Amniotic stem cell (primary cell): ENCODE data around the gene PRSS22.

ENCODE experiments used
- DNase-seq: peaks from one replicate; lab custom pipeline; 2025; lab: John Stamatoyannopoulos, UW

PRSS22 gene, protein sequence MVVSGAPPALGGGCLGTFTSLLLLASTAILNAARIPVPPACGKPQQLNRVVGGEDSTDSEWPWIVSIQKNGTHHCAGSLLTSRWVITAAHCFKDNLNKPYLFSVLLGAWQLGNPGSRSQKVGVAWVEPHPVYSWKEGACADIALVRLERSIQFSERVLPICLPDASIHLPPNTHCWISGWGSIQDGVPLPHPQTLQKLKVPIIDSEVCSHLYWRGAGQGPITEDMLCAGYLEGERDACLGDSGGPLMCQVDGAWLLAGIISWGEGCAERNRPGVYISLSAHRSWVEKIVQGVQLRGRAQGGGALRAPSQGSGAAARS

DNA sequence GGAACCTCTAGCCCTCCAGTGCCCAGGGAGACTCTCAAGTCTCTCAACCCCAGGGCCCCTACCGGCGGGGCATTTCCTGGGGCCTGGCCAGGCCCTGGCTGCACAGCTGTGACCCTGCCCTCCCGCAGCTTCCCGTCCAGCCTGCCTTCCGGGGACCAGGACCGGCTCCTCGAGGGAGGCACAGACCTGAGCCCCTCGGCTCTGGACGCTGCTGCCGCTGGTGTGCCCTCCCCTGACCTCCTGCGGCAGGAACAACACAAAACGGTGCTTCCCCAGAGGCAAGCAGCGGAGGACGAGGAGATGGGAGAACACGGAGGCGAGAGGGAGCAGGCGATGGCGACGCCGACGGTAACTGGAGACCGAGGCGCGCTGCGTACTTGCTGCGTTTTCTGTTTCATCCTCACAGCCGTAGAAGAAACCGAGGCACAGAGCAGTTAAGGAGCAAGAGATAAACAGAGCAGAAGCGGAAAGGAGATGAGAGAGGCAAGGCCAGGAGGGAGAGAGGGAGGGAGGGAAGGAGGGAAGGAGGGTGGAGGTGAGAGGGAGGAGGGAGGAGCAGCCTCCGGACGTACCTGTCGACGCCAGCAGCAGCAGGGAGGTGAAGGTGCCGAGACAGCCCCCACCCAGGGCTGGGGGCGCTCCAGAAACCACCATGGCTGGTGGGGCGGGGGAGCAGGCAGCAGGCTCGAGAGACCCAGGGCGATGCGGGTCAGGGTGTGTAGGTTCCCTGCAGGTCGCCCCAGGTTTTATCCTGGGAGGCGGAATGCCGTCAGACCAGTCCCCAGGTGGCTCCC lies at the start of gene PRSS22:
Gene PRSS22 (minus strand): TSS at position 720 of the 794 bp plus-strand sequence. CDS start 66 bp downstream, at position 654.
- no peak for DNase-seq

DNA sequence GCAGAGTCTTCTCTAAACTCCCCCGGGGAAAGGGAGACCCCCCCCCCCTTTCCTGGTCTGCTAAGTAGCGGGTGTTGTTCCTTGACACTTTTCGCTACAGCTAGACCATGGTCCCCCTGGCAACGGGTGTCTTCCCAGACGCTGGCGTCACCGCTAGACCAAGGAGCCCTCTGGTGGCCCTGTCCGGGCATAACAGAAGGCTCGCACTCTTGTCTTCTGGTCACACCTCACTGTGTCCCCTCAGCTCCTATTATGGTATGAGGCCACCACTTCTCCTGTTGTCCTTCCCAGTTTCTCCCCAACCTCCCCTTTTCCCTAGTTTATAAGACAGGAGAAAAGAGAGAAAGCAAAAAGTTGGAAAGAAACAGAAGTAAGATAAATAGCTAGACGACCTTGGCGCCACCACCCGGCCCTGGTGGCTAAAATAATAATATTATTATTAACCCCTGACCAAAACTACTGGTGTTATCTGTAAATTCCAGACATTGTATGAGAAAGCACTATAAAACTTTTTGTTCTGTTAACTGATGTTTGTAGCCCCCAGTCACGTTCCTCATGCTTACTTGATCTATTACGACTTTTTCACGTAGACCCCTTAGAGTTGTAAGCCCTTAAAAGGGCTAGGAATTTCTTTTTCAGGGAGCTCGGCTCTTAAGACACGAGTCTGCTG lies 49.2 kb upstream of the PRSS22 start:
- DNase-seq: peak; percentile 20

DNA sequence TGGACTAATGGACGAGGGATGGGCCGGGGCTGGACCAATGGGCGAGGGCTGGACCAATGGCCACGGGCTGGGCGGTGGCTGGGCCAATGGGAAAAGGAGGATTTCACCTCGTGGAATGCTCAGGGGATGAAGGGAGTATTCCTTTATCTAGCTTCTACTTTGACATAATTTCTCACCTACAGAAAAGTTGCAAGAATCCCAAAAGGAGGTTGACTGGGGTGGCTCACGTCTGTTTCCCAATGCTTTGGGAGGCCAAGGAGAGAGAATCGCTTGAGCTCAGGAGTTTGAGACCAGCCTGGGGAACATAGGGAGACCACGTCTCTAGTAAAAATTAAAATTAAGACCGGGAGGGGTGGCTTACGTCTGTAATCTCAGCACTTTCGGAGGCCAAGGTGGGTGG lies 48.0 kb upstream of the PRSS22 start:
- DNase-seq: no peak

DNA sequence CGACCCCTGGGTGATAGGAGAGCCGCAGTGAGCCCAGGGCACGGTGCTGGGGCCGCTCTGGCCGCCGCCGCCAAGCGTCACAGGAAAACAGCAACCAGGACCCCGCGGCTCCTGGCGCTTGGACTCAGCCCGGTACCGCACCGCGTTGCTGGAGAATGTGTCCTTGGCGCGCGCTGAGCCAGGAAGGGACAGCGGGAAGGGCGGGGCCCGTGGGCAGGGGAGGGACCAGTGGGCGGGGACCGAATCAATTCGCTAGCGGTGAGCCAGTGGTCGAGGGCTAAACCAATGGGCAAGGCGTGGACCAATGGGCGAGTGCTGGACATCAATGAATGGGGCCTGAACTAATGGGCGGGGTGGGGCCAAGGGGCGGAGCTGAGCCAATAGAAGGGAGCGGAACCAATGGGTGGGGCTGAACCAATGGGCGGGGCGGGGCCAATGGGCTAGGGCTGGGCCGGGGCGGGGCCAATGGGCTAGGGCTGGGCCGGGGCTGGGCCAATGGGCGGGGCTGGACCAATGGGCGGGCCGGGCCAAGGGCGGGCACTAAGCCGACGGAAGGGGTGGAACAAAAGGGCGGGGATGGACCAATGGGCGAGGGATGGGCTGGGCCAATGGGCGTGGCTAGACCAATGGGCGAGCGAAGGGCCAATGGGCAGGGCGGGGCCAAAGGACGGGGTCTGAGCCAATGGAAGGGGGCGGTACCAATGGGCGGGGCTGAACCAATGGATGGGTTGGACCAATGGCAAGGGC lies 47.4 kb upstream of the PRSS22 start:
- DNase-seq: peak; percentile 100

DNA sequence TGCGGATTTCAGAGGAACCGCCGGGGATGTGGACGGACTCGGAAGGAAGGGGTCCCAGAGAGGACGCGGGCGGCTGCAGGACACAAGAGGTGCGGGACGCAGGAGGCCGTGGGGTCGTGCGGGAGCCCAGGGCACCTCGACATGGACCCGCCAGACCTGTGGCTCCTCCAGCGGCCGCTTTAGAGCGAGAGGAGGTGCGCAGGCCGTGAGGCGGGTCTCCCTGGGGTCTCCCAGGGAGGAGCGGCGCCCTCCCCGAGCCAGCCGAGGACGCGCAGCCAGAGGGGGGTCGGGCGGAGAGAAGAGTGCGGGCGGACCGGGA lies 46.9 kb upstream of the PRSS22 start:
- DNase-seq: no peak

- DNase-seq: peak; percentile 58
Measured at GRCh38 chr16:2904100-2904921, 46.3 kb upstream of the PRSS22 start.

DNA sequence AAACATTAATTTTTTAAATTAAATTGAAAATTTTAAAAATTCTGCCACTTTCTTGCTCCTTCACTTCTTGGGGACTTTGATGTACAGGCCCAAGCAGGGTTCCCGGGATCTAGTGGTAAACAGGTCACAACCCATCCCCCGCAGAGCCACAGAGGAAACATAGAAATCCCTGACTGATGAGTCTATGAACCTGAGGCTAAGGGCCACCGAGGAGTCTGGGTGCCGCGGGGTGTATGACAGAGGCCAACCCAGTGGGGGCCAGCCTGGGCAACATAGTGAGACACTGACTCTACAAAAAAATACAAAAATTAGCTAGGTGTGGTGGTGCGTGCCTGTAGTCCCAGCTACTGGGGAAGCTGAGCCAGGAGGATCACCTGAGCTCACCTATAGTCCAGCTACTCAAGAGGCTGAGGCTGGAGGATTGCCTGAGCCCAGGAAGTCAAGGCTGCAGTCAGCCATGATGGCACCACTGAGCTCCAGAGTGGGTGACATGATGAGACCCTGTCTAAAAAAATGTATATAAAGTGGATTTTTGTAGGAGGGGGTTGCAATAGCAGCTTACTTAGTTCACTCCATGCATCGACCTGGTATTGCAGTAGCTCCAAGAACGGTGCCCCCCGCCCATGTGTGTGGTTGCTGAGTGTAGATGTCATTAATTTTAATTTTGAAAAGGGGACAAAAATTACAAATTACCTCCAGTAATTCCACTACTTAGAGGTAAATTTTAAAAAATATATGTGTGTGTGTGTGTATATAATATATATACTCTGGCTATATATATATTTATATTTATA lies 44.6 kb upstream of the PRSS22 start:
- no peak for DNase-seq

DNA sequence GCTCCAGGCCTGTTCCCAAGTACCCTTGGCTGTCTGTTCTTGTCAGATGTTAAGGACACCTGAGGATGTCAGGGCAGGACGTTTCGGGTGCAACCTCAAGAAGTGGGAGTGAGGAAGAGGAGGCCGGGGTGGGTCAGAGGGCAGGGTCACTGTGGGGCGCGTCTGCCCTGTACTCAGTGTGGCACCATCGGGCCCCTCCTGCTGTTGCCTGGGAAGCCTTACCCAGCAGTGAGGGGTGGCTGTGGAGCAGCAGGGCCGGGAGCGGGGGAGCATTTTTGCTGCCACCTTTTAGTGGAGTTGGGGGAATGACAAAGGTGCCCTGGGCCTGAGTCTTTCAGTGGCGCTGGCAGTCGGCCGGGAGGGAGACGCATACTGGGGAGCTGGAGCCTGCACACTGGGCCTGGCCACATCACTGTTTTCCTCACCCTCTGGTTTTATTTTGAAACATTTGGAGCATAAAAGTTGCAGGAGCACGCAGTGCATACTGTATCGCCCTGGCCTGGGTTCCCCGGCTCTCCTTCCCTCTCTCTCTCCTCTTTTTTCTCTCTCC lies 42.6 kb upstream of the PRSS22 start:
- DNase-seq: no peak

DNA sequence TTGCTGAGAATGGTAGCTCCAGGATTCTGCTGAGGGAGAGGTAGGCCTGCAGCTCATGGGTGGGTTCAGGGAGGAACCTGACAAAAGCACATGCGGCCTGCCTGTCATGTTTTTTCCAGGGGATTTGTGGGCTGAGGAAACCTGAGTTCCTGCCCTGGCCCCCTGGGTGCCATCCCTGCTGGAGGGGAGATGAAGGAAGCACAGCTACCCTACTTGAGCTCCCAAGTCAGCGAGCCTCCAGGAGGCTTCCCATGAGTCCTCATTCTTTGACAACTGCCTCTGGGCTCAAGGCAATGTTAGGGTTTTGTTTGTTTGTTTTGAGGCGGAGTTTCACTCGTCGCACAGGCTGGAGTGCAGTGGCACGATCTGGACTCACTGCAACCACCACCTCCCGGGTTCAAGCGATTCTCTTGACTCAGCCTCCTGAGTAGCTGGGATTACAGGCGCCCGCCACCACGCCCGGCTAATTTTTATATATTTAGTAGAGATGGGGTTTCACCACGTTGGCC lies 41.6 kb upstream of the PRSS22 start:
- no peak for DNase-seq

GRCh38 chr16:2898831-2899563 lies 41.0 kb upstream of the PRSS22 start:
- no peak for DNase-seq

DNA sequence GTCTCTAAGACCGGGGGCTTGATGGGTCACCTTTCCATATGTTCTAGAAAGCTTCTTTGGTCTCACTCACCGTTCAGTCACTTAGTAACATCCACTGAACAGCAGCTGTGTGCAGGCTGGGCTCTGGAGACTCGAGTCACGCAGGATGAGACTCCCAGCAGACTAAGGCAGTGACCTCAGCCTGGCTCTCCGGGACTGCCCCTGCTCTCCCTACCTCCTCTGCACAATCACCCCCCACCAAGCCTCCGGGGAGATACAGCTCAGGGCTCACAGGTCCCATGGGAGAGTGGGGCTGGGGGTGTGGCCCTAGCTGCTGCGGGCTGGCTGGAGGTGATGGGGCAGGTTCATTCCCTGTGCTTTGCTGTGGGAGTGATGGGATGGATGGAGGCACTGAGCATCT lies 39.1 kb upstream of the PRSS22 start:
- no peak for DNase-seq

DNA sequence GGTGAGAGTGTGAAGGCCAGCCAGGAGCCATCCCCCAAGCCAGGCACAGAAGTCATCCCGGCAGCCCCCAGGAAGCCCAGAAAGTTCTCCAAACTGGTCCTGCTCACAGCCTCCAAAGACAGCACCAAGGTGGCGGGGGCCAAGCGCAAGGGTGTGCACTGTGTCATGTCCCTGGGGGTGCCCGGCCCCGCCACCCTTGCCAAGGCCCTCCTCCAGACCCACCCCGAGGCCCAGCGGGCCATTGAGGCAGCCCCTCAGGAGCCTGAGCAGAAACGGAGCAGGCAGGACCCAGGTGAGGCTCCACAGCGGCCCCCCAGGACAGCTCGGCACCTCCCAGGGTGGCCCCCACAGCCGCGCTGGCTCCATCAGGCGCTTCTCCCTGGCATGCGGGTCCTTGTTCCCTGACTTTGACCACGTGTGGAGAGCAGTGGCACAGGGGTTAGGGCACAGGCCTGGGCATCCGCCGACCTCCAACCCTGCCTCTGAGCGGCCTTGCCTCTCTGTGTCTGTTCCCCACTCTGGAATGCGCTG lies 38.6 kb upstream of the PRSS22 start:
- no peak for DNase-seq

DNA sequence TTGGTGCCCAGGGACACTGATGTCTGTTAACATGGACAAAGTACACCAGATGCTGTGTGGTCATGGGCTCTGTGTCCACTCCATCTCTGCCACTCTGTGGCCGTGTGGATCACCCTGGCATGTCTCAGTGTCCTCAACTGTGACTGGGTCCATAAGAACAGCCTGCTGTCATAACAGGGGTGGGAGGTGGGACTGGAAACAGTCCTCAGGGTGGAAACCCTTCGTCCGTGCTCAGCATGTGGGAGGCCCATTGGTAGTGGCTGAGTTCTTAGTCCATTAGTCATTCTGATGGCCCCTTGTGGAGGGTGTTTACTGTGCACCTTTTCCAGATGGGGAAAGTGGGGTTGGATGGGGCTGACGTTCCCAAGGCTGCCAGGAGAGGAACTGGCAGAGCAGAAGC lies 37.8 kb upstream of the PRSS22 start:
- DNase-seq: no peak

- no peak for DNase-seq
Measured at GRCh38 chr16:2894231-2894630, 36.3 kb upstream of the PRSS22 start.

GRCh38 chr16:2884041-2884451 lies 26.1 kb upstream of the PRSS22 start:
- no peak for DNase-seq

DNA sequence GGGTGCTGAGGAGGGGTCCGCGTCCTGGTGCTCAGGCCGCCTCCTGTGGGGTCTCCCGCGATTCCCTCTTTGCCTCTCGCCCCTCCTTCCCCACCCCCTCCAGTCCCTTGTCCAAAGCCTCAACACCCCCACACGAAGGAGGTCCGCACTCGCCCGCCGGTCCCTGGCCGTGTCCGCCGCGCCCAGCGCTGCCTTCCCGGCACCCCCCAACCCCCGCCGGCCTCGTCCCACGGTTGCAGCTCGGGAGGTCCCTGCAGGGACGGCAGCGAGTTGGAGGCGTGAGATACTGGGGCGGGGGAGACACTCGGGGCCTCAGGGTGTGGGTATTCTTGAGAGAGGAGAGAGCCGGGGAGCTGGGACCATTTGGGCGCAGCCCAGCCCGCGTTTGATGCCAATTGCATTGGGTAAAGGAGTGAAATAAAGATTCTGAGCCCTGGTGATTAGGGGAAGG lies 25.5 kb upstream of the PRSS22 start:
- DNase-seq: no peak

- DNase-seq: peak; percentile 97
Measured at GRCh38 chr16:2882650-2883457, 24.9 kb upstream of the PRSS22 start, which contains the start of gene FLYWCH2. FLYWCH2 (plus strand) TSS chr16:2883215; CDS start chr16:2896450, 13,235 bp downstream.
